ENCODE measurements around the gene KIAA1755.
A peak's percentile ranks its signal among the peaks of the same experiment; 100 is the strongest.

The KIAA1755 gene

GRCh38 chr20:38231531-38232121 lies 28.9 kb downstream of the KIAA1755 start:
- no peak for DNase-seq (ENCODE audit: low read depth in 1 of 2, low spot score in 1 of 2)
- in situ Hi-C loops (cut with HindIII; ENCODE audit: low pct_unique_long_range_greater_than_20kb, low sequenced_read_pairs) = no loop called here
- TF ChIP-seq JUND (IDR thresholded peaks at IDR 0.05; ENCODE audit: low read depth) = no peak

- in situ Hi-C loops (cut with HindIII; ENCODE audit: low pct_unique_long_range_greater_than_20kb, low sequenced_read_pairs) = no loop called here
These were observed 29.5 kb downstream of the KIAA1755 start for GRCh38 chr20:38230957-38231526.

GRCh38 chr20:38230253-38230551 lies 30.3 kb downstream of the KIAA1755 start:
- TF ChIP-seq JUND (IDR thresholded peaks at IDR 0.05; ENCODE audit: low read depth) = no peak
- in situ Hi-C loops (cut with HindIII; ENCODE audit: low pct_unique_long_range_greater_than_20kb, low sequenced_read_pairs) = no loop called here
- DNase-seq (ENCODE audit: low read depth in 1 of 2, low spot score in 1 of 2) = no peak

More at GRCh38 chr20:38230957-38231526, 29.5 kb downstream of the KIAA1755 start:
- no peak for TF ChIP-seq JUND (IDR thresholded peaks at IDR 0.05; ENCODE audit: low read depth)
- DNase-seq (ENCODE audit: low read depth in 1 of 2, low spot score in 1 of 2) = no peak

- DNase-seq (ENCODE audit: low read depth in 1 of 2, low spot score in 1 of 2) = peak; percentile 42 to 48
- in situ Hi-C loops (cut with HindIII; ENCODE audit: low pct_unique_long_range_greater_than_20kb, low sequenced_read_pairs) = no loop called here
- TF ChIP-seq JUND (IDR thresholded peaks at IDR 0.05; ENCODE audit: low read depth) = no peak
These were observed 30.9 kb downstream of the KIAA1755 start for GRCh38 chr20:38229376-38230252.

- no peak for TF ChIP-seq JUND (IDR thresholded peaks at IDR 0.05; ENCODE audit: low read depth)
- DNase-seq (ENCODE audit: low read depth in 1 of 2, low spot score in 1 of 2) = peak in 1 of 2 experiments; percentile 52
- in situ Hi-C loops (cut with HindIII; ENCODE audit: low pct_unique_long_range_greater_than_20kb, low sequenced_read_pairs) = no loop called here
These were observed 32.1 kb downstream of the KIAA1755 start for GRCh38 chr20:38228436-38228835.

GRCh38 chr20:38227420-38228360 lies 32.8 kb downstream of the KIAA1755 start:
- no peak for TF ChIP-seq JUND (IDR thresholded peaks at IDR 0.05; ENCODE audit: low read depth)
- DNase-seq (ENCODE audit: low read depth in 1 of 2, low spot score in 1 of 2) = no peak
- in situ Hi-C loops (cut with HindIII; ENCODE audit: low pct_unique_long_range_greater_than_20kb, low sequenced_read_pairs) = no loop called here

- no peak for TF ChIP-seq JUND (IDR thresholded peaks at IDR 0.05; ENCODE audit: low read depth)
- peak in 1 of 2 experiments; percentile 77 for DNase-seq (ENCODE audit: low read depth in 1 of 2, low spot score in 1 of 2)
- in situ Hi-C loops (cut with HindIII; ENCODE audit: low pct_unique_long_range_greater_than_20kb, low sequenced_read_pairs) = no loop called here
These were observed 34.0 kb downstream of the KIAA1755 start for GRCh38 chr20:38226553-38226952.

GRCh38 chr20:38225900-38226263 lies 34.7 kb downstream of the KIAA1755 start:
- no peak for TF ChIP-seq JUND (IDR thresholded peaks at IDR 0.05; ENCODE audit: low read depth)
- in situ Hi-C loops (cut with HindIII; ENCODE audit: low pct_unique_long_range_greater_than_20kb, low sequenced_read_pairs) = no loop called here
- DNase-seq (ENCODE audit: low read depth in 1 of 2, low spot score in 1 of 2) = peak in 1 of 2 experiments; percentile 30

- in situ Hi-C loops (cut with HindIII; ENCODE audit: low pct_unique_long_range_greater_than_20kb, low sequenced_read_pairs) = no loop called here
- TF ChIP-seq JUND (IDR thresholded peaks at IDR 0.05; ENCODE audit: low read depth) = no peak
- DNase-seq (ENCODE audit: low read depth in 1 of 2, low spot score in 1 of 2) = no peak
These were observed 35.2 kb downstream of the KIAA1755 start for GRCh38 chr20:38225240-38225899.

GRCh38 chr20:38224531-38224930 lies 36.0 kb downstream of the KIAA1755 start:
- no peak for TF ChIP-seq JUND (IDR thresholded peaks at IDR 0.05; ENCODE audit: low read depth)
- DNase-seq (ENCODE audit: low read depth in 1 of 2, low spot score in 1 of 2) = no peak
- in situ Hi-C loops (cut with HindIII; ENCODE audit: low pct_unique_long_range_greater_than_20kb, low sequenced_read_pairs) = no loop called here

GRCh38 chr20:38223743-38224100 lies 36.8 kb downstream of the KIAA1755 start:
- in situ Hi-C loops (cut with HindIII; ENCODE audit: low pct_unique_long_range_greater_than_20kb, low sequenced_read_pairs) = no loop called here
- TF ChIP-seq JUND (IDR thresholded peaks at IDR 0.05; ENCODE audit: low read depth) = no peak
- DNase-seq (ENCODE audit: low read depth in 1 of 2, low spot score in 1 of 2) = no peak
